ENCODE data around the gene MRC1. TPM values are rescaled to one million over a fixed set of nuclear protein-coding genes. Genes with fewer than 3 reads are reported as not detected.

MRC1 gene
- total RNA-seq, 1 donor from 2014 or later: not detected

DNA sequence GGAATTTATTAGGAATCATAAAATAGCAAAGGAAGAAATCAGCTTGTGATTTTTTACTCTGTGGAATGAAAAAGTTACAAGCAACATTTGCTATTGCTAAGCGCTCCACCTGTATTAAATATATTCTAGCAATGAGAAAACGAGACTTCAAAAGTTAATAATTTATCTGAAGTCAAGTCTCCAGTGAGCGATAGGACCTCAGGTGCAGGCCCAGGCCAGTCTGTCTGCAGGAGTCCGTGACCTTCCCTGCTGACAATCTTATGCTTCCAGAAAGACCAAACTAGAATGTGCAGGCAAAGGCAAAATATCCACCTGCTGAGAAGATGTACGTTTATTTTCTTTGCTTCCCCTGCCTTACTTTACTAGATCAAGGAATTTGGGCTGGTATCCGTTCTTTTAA, 22.7 kb downstream of the MRC1 start:
- no peaks in the 10 kb centered on the region for H3K36me3 Mint-ChIP-seq
- TF ChIP-seq, protein P1, sequence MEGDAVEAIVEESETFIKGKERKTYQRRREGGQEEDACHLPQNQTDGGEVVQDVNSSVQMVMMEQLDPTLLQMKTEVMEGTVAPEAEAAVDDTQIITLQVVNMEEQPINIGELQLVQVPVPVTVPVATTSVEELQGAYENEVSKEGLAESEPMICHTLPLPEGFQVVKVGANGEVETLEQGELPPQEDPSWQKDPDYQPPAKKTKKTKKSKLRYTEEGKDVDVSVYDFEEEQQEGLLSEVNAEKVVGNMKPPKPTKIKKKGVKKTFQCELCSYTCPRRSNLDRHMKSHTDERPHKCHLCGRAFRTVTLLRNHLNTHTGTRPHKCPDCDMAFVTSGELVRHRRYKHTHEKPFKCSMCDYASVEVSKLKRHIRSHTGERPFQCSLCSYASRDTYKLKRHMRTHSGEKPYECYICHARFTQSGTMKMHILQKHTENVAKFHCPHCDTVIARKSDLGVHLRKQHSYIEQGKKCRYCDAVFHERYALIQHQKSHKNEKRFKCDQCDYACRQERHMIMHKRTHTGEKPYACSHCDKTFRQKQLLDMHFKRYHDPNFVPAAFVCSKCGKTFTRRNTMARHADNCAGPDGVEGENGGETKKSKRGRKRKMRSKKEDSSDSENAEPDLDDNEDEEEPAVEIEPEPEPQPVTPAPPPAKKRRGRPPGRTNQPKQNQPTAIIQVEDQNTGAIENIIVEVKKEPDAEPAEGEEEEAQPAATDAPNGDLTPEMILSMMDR (IDR thresholded peaks at IDR 0.05; ENCODE audit: unreplicated experiment): no peak
- H3K4me3 Mint-ChIP-seq: no peak overlapping the region
- no peaks in the 10 kb centered on the region for H3K27me3 Mint-ChIP-seq (ENCODE audit: low read depth)
- no peak for DNase-seq (ENCODE audit: low spot score in 2 of 2, unreplicated experiment in 2 of 2)
- no peak overlapping the region for H3K27ac Mint-ChIP-seq
- H3K4me1 Mint-ChIP-seq: peaks cover 5% of the 10 kb centered on the region
- H3K9me3 Mint-ChIP-seq: peaks cover 3% of the 10 kb centered on the region

DNA sequence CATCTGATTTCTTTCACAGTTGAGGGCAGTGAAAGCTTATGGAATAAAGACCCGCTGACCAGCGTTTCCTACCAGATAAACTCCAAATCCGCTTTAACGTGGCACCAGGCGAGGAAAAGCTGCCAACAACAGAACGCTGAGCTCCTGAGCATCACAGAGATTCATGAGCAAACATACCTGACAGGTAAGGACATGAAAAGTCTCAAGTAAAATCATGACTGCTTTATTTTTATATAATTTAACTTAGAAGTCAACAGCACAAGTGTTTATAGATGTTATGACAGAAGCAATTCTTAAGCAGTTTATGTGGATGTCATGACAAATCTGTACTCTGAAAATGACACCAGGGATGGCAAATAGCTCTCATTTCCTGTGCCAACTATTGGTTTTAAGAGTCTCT, 24.5 kb downstream of the MRC1 start:
- no peak for DNase-seq (ENCODE audit: low spot score in 2 of 2, unreplicated experiment in 2 of 2)
- H3K27ac Mint-ChIP-seq: no peak overlapping the region
- TF ChIP-seq, protein P1 (IDR thresholded peaks at IDR 0.05; ENCODE audit: unreplicated experiment): no peak
- no peak overlapping the region for H3K4me3 Mint-ChIP-seq
- H3K9me3 Mint-ChIP-seq: no peaks in the 10 kb centered on the region
- H3K36me3 Mint-ChIP-seq: no peaks in the 10 kb centered on the region
- no peaks in the 10 kb centered on the region for H3K27me3 Mint-ChIP-seq (ENCODE audit: low read depth)
- peaks cover 15% of the 10 kb centered on the region for H3K4me1 Mint-ChIP-seq

DNA sequence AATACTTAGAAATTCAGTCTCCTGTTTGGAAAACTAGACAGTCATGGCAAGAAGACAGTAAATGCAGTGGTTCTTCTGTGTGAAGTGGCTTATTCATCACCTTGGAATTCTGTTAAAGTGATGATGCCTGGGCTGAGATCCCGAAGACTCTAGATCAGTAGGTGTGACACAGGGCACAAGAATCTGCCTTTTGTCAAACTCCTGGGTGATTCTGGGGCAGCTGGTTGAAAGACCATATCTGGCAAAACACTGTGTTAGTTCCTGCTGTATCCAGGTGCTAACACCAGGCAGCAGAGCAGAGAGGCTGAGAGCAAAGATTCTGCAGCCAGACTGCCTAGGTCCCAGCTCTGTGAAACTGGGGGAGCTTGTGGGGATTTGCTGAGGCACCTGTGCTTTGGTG, 26.5 kb downstream of the MRC1 start:
- Mint-ChIP-seq H3K4me3 (no peak overlapping the region), H3K4me1 (peaks cover 15% of the 10 kb centered on the region), H3K9me3 (no peaks in the 10 kb centered on the region), H3K27me3 (ENCODE audit: low read depth) (no peaks in the 10 kb centered on the region), H3K27ac (no peak overlapping the region), H3K36me3 (no peaks in the 10 kb centered on the region)
- no peak for DNase-seq (ENCODE audit: low spot score in 2 of 2, unreplicated experiment in 2 of 2)
- TF ChIP-seq, protein P1 (IDR thresholded peaks at IDR 0.05; ENCODE audit: unreplicated experiment): no peak

GRCh38 chr10:17836942-17837341, 27.8 kb downstream of the MRC1 start:
- Mint-ChIP-seq H3K27ac (peak overlapping the region; percentile 24), H3K27me3 (ENCODE audit: low read depth) (no peaks in the 10 kb centered on the region), H3K4me1 (peaks cover 15% of the 10 kb centered on the region), H3K4me3 (peak overlapping the region; percentile 36), H3K9me3 (no peaks in the 10 kb centered on the region), H3K36me3 (no peaks in the 10 kb centered on the region)
- peak in 1 of 2 experiments; percentile 45 for DNase-seq (ENCODE audit: low spot score in 2 of 2, unreplicated experiment in 2 of 2)
- TF ChIP-seq, protein P1 (IDR thresholded peaks at IDR 0.05; ENCODE audit: unreplicated experiment): no peak

DNA sequence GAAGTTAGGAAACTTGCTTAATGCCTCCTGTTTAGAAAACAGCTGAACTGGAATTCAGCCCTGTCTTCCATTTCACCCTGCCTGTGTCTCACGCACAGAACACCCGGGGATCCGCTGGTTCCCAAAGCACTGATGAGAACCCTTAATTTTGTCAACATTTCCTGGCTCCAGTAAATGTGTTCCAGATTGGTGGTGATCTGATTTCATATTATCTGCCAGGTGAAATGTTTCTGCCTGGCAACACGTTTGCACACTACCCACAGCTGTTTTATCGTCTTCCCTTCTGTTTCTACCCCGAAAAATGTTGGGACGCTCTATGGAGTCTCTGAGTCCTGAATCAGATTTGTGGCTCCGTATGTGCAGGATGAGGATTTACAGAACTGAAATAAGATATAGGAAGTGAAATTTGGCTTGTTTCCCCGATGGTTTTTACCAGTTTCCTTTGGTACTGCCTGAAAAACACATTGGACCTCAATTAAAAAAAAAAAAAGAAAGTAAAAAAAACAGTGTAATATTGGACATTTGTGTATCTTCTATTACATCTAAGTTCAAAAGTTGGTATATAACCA, 29.0 kb downstream of the MRC1 start:
- DNase-seq (ENCODE audit: low spot score in 2 of 2, unreplicated experiment in 2 of 2): no peak
- Mint-ChIP-seq H3K27me3 (ENCODE audit: low read depth) (no peaks in the 10 kb centered on the region), H3K9me3 (no peaks in the 10 kb centered on the region), H3K27ac (peak overlapping the region; percentile 18), H3K4me3 (no peak overlapping the region), H3K4me1 (peaks cover 15% of the 10 kb centered on the region), H3K36me3 (no peaks in the 10 kb centered on the region)
- TF ChIP-seq, protein P1 (IDR thresholded peaks at IDR 0.05; ENCODE audit: unreplicated experiment): no peak

DNA sequence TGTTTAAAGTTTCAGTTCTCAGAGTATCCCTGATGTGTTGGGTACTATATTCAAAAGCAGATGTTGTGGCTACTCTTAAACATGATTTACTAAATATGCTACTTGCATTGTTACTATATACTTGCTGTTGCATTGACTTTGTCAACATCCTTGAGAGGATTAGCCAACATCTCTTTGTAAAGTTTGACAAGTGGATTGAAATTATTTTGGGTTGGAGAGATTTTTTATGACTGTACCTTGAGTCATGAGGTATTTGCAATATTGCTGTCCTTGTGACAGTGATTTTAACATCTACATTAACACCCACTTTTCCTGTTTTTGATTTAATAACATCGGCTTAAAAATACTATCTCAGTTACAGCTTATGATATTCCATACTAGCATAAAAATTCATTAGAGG, 31.9 kb downstream of the MRC1 start:
- H3K4me3 Mint-ChIP-seq: no peak overlapping the region
- no peaks in the 10 kb centered on the region for H3K27me3 Mint-ChIP-seq (ENCODE audit: low read depth)
- no peaks in the 10 kb centered on the region for H3K9me3 Mint-ChIP-seq
- TF ChIP-seq, protein P1 (IDR thresholded peaks at IDR 0.05; ENCODE audit: unreplicated experiment): no peak
- no peak for DNase-seq (ENCODE audit: low spot score in 2 of 2, unreplicated experiment in 2 of 2)
- H3K36me3 Mint-ChIP-seq: no peaks in the 10 kb centered on the region
- H3K27ac Mint-ChIP-seq: no peak overlapping the region
- peaks cover 15% of the 10 kb centered on the region for H3K4me1 Mint-ChIP-seq

Data from mesothelial cell of epicardium (in vitro differentiated cells).